Pancreas (tissue), 10 donors: ENCODE results near the gene KRTAP10-9. TPM values are rescaled to one million over a fixed set of nuclear protein-coding genes. Genes with fewer than 3 reads are reported as not detected.
"Not testable (repeated sequence)": the region's sequence is repeated elsewhere in the genome, so short reads cannot be mapped to it uniquely, and the experiment has no call there.

Source experiments
- ATAC-seq, 4 donors: fragments of 200-7000 bp; cut with Tn5 transposase; one replicate each; pipeline versions ENCODE4 v1.8.0 to v1.9.1; 2020; ENCODE audit warnings: mild to moderate bottlenecking in 4 of 4, moderate library complexity in 4 of 4
- DNase-seq, 6 donors: peaks; one replicate each; pipeline ENCODE4 v3.0.0-alpha.2; 2020
- FAIRE-seq: peaks from 2 replicates; lab custom pipeline; 2012; peaks lifted over from hg19 to GRCh38; lab: Jason Lieb, UNC
- H3K27ac ChIP-seq, 4 donors: fragments of 200-600 bp; sonication (generic); 1 replicate in 3 of 4; 2 replicates in 1 of 4; pipeline versions ENCODE4 v1.5.0 to v1.8.0; 2020
- H3K27me3 ChIP-seq, 4 donors: fragments of 200-600 bp; one replicate each; pipeline ENCODE4 v1.8.0; 2021
- H3K36me3 ChIP-seq, 3 donors: fragments of 200-600 bp; sonication (generic) in 1 of 3; one replicate each; pipeline versions ENCODE4 v1.5.0 to v1.8.0; 2020 to 2021
- H3K4me1 ChIP-seq, 3 donors: fragments of 200-600 bp; one replicate each; pipeline ENCODE4 v1.8.0; 2021
- H3K4me3 ChIP-seq, 4 donors: fragments of 200-600 bp; sonication (generic) in 2 of 4; one replicate each; pipeline versions ENCODE4 v1.5.0 to v1.8.0; 2020 to 2021
- H3K9me3 ChIP-seq, 4 donors: fragments of 200-600 bp; one replicate each; pipeline ENCODE4 v1.8.0; 2021
- CTCF ChIP-seq, 4 donors: fragments of 200-600 bp; sonication (generic) in 3 of 4; IDR thresholded peaks; one replicate each; pipeline versions ENCODE4 v1.5.0 to v1.8.0; 2021; ENCODE audit warnings: antibody characterized with exemption in 4 of 4
- WGBS, 2 donors: extraction: QIAGEN DNeasy Blood & Tissue Kit; methylation state at CpG; one replicate each; pipeline ENCODE4 v1.1.7; 2013; 5-methylcytosine and 5-hydroxymethylcytosine counted together
- intact Hi-C, 3 donors: fragments of 100-400 bp; cut with DNase I; formaldehyde crosslinking; loops; one replicate each; pipeline versions ENCODE4 v1.11.1 to v1.14.2; 2022
- polyA plus RNA-seq, 2 donors: library from polyadenylated mRNA; stranded (reverse); fragments of 200-250 nt; gene quantifications; one replicate each; pipeline ENCODE4 v1.2.3, GENCODE V29; 2013
- total RNA-seq, 6 donors: library from RNA; stranded (reverse); fragmentation: NEBNext Ultra II Directional in 4 of 6; extraction: Animal tissue kit (Norgen Biotek cat#: 25700) in 4 of 6; gene quantifications; one replicate each; pipeline versions ENCODE4 v1.2.1 to v1.2.4, GENCODE V29; 2021 to 2023
- donor health status: healthy with polysubstance abuse.
- donor health status: DM: no; HTN: no; CAD: no; lungs with moderate emphysema.
- donor health status: DM: no; HTN: no; CAD: no.
- donor health status: control.
- donor health status: control.
- donor health status: Bipolar disorder and iron deficiency.
- donor health status: DM: yes; HTN: yes; CAD: no.
- donor health status: DM: no; HTN: no; CAD: no.
- donor health status: DM: no; HTN: no; CAD: no.
- donor health status: DM: yes; HTN: yes; CAD: no.

Gene KRTAP10-9
- total and polyA plus RNA-seq, 8 donors = not detected

- Histone ChIP-seq H3K4me1 (no peaks in the 10 kb centered on the region), H3K9me3 (no peaks in the 10 kb centered on the region), H3K27ac (no peak overlapping the region), H3K4me3 (no peak overlapping the region), H3K36me3 (no peaks in the 10 kb centered on the region), H3K27me3 (peaks cover 0 to 4% (median 0%) of the 10 kb centered on the region in 4 donors)
- no peak for ATAC-seq
- FAIRE-seq = no peak
- intact Hi-C loops = no loop called here
- WGBS, 2 donors = 57 to 68% methylated on average over 4 of the region's 4 CpGs
- DNase-seq = no peak
- TF ChIP-seq CTCF (IDR thresholded peaks at IDR 0.05) = no peak
Observed at GRCh38 chr21:44606495-44606894, 20.4 kb upstream of the KRTAP10-9 start.

DNA sequence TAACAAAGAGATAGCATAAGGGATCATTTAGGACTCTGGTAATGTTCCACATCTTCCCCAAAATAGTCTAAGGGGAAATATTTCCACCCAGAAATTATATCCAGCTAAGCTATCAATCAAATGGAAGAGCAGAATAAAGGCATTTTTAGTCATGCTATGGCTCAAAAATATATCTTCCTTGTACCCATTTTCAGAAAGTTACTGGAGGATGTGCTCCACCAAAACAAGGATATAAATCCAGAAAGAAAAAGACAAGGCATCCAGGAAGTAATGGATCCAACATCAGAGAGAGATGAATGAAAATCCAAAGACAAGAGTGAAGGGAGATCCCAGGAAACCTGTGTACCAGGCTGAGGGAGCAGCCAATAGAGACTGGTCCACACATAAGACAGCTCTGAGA, 17.7 kb upstream of the KRTAP10-9 start:
- Histone ChIP-seq H3K4me3 (no peak overlapping the region), H3K27ac (no peak overlapping the region), H3K9me3 (no peaks in the 10 kb centered on the region), H3K4me1 (no peaks in the 10 kb centered on the region), H3K27me3 (peaks cover 0 to 3% (median 0%) of the 10 kb centered on the region in 4 donors), H3K36me3 (no peaks in the 10 kb centered on the region)
- ATAC-seq = no peak
- no peak for FAIRE-seq
- TF ChIP-seq CTCF (IDR thresholded peaks at IDR 0.05) = no peak
- intact Hi-C loops = no loop called here
- no peak for DNase-seq

DNA sequence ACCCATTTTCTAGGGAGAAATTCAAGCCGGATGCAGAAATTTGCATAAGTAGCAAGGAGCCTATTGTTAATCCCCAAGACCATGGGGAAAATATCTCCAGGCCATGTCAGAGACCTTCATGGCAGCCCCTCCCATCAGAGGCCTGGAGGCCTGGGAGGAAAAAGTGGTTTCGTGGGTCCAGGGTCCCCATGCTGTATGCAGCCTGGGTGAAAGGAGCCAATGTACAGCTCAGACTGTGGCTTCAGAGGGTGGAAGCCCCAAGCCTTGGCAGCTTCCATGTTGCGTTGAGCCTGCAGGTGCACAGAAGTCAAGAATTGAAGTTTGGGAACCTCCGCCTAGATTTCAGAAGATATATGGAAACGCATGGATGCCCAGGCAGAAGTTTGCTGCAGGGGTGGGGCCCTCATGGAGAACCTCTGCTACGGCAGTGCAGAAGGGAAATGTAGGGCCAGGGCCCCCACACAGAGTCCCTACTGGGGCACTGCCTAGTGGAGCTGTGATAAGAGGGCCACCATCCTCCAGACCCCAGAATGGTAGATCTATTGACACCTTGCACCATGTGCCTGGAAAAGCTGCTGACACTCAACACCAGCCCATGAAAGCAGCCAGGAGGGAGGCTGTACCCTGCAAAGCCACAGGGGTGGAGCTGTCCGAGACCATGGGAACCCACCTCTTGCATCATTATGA, 16.6 kb upstream of the KRTAP10-9 start:
- H3K4me3 ChIP-seq, H3K9me3 ChIP-seq, H3K27ac ChIP-seq, intact Hi-C loops, H3K36me3 ChIP-seq, ATAC-seq, DNase-seq, H3K27me3 ChIP-seq, FAIRE-seq, H3K4me1 ChIP-seq: not testable (repeated sequence)
- WGBS, 2 donors = 82 to 89% methylated on average over 7 of the region's 7 CpGs

DNA sequence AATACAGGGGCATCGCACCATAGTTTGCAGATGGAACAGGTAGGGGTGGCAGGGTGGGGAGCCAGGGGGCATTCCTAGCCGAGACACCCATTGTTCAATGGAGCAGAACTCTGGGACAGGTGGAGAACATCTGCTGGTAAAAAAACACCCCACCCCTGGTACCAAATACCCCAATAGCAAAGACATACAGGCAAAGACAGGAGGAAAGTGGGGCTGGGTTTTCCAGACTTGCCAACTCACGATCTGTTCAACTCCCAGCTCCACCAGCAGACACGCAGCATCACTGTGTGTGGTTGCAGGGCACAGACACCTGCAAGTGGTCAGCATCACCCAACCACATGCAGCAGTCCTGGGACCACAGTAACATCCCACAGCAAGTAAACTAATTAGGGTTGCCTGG, 15.3 kb upstream of the KRTAP10-9 start:
- H3K9me3 ChIP-seq = no peaks in the 10 kb centered on the region
- no peak for FAIRE-seq
- intact Hi-C loops = no loop called here
- WGBS, 2 donors = 61 to 75% methylated on average over 4 of the region's 4 CpGs
- no peak for DNase-seq
- no peak for ATAC-seq
- no peaks in the 10 kb centered on the region for H3K27me3 ChIP-seq
- H3K4me1 ChIP-seq = no peaks in the 10 kb centered on the region
- no peak for TF ChIP-seq CTCF (IDR thresholded peaks at IDR 0.05)
- H3K27ac ChIP-seq = no peak overlapping the region
- H3K4me3 ChIP-seq = no peak overlapping the region
- no peaks in the 10 kb centered on the region for H3K36me3 ChIP-seq

DNA sequence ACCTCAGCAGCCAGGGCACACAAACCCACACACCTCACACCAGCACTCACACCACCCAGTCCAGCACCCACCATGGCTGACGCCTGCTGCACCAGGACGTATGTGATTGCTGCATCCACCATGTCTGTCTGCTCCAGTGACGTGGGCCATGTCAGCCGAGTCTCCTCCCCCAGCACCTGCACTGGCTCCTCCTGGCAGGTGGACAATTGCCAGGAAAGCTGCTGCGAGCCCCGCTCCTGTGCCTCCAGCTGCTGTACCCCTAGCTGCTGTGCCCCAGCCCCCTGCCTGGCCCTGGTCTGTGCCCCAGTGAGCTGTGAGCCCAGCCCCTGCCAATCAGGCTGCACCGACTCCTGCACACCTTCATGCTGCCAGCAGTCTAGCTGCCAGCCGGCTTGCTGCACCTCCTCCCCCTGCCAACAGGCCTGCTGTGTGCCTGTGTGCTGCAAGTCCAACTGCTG, 14.8 kb upstream of the KRTAP10-9 start, which contains the start of gene KRTAP10-8:
TSS of gene KRTAP10-8 (plus strand) at position 51 of the 458 bp plus-strand sequence. CDS start at position 73, 22 bp downstream.
- Histone ChIP-seq H3K27me3 (no peaks in the 10 kb centered on the region), H3K9me3 (no peaks in the 10 kb centered on the region), H3K4me3 (no peak within 1 kb of the TSS), H3K36me3 (no peaks in the 10 kb centered on the region), H3K4me1 (no peaks in the 10 kb centered on the region), H3K27ac (no peak within 1 kb of the TSS)
- TF ChIP-seq CTCF (IDR thresholded peaks at IDR 0.05) = no peak
- no peak for ATAC-seq
- FAIRE-seq = no peak
- peak in 1 of 6 donors; percentile 48 for DNase-seq
- 72 to 85% methylated on average over 8 of the region's 8 CpGs for WGBS, 2 donors
- intact Hi-C loops = no loop called here
